GM19043 (cell line): ENCODE results near the gene FRMD3.
A peak's percentile ranks its signal among the peaks of the same experiment; 100 is the strongest.
"Not testable (repeated sequence)": the region's sequence is repeated elsewhere in the genome, so short reads cannot be mapped to it uniquely, and the experiment has no call there.

Source experiments
- ATAC-seq: cut with Tn5 transposase; IDR thresholded peaks from one replicate; pipeline ENCODE4 v1.9.1; 2021; ENCODE audit warnings: low read depth; ENCODE audit not compliant: unreplicated experiment

FRMD3 gene

GRCh38 chr9:83526211-83526610, 12.0 kb downstream of the FRMD3 start:
- ATAC-seq = no peak

GRCh38 chr9:83523684-83524083, 14.5 kb downstream of the FRMD3 start:
- no peak for ATAC-seq

- no peak for ATAC-seq
Measured at GRCh38 chr9:83521411-83521810, 16.8 kb downstream of the FRMD3 start.

- ATAC-seq = no peak
Measured at GRCh38 chr9:83521011-83521410, 17.2 kb downstream of the FRMD3 start.

GRCh38 chr9:83520292-83520691, 17.9 kb downstream of the FRMD3 start:
- no peak for ATAC-seq

- not testable (repeated sequence) for ATAC-seq
Measured at GRCh38 chr9:83517980-83518379, 20.2 kb downstream of the FRMD3 start.

- no peak for ATAC-seq
Measured at GRCh38 chr9:83514767-83515166, 23.4 kb downstream of the FRMD3 start.

GRCh38 chr9:83512621-83513020, 25.6 kb downstream of the FRMD3 start:
- no peak for ATAC-seq

GRCh38 chr9:83511051-83511450, 27.1 kb downstream of the FRMD3 start:
- peak; percentile 93 for ATAC-seq

- ATAC-seq = no peak
Measured at GRCh38 chr9:83509402-83509801, 28.8 kb downstream of the FRMD3 start.

- ATAC-seq = no peak
Measured at GRCh38 chr9:83508067-83508466, 30.1 kb downstream of the FRMD3 start.

GRCh38 chr9:83505282-83505681, 32.9 kb downstream of the FRMD3 start:
- no peak for ATAC-seq

GRCh38 chr9:83503866-83504265, 34.3 kb downstream of the FRMD3 start:
- no peak for ATAC-seq

- ATAC-seq = no peak
Measured at GRCh38 chr9:83501565-83501964, 36.6 kb downstream of the FRMD3 start.

- ATAC-seq = no peak
Measured at GRCh38 chr9:83497441-83497840, 40.8 kb downstream of the FRMD3 start.

- ATAC-seq = no peak
Measured at GRCh38 chr9:83491995-83492394, 46.2 kb downstream of the FRMD3 start.

- no peak for ATAC-seq
Measured at GRCh38 chr9:83491413-83491812, 46.8 kb downstream of the FRMD3 start.

- no peak for ATAC-seq
Measured at GRCh38 chr9:83489961-83490360, 48.2 kb downstream of the FRMD3 start.

GRCh38 chr9:83484990-83485389, 53.2 kb downstream of the FRMD3 start:
- no peak for ATAC-seq

- no peak for ATAC-seq
Measured at GRCh38 chr9:83483223-83483622, 55.0 kb downstream of the FRMD3 start.

- no peak for ATAC-seq
Measured at GRCh38 chr9:83479765-83480164, 58.4 kb downstream of the FRMD3 start.

GRCh38 chr9:83477571-83477970, 60.6 kb downstream of the FRMD3 start:
- no peak for ATAC-seq

- no peak for ATAC-seq
Measured at GRCh38 chr9:83477120-83477519, 61.1 kb downstream of the FRMD3 start.
